Left lung (tissue), 10 donors: ENCODE results near the gene MTX1. TPM values are rescaled to one million over a fixed set of nuclear protein-coding genes. Genes with fewer than 3 reads are reported as not detected.

Experiments used
- ATAC-seq: fragments of 200-7000 bp; cut with Tn5 transposase; one replicate; pipeline ENCODE4 v1.9.1; 2020; ENCODE audit warnings: moderate library complexity
- DNase-seq, 4 donors: peaks; one replicate each; pipeline ENCODE4 v3.0.0-alpha.2; 2013 to 2020
- H3K27ac ChIP-seq, 2 donors: fragments of 200-600 bp; sonication (generic) in 1 of 2; one replicate each; pipeline versions ENCODE4 v1.5.0 to v1.8.0; 2020 to 2021
- H3K27me3 ChIP-seq, 2 donors: fragments of 200-600 bp; sonication (generic) in 1 of 2; one replicate each; pipeline versions ENCODE4 v1.5.0 to v1.8.0; 2020 to 2021
- H3K36me3 ChIP-seq, 2 donors: fragments of 200-600 bp; sonication (generic) in 1 of 2; one replicate each; pipeline versions ENCODE4 v1.5.0 to v1.8.0; 2020 to 2021
- H3K4me1 ChIP-seq, 2 donors: fragments of 200-600 bp; one replicate each; pipeline ENCODE4 v1.8.0; 2021
- H3K4me3 ChIP-seq, 2 donors: fragments of 200-600 bp; sonication (generic) in 1 of 2; one replicate each; pipeline versions ENCODE4 v1.5.0 to v1.8.0; 2020 to 2021; ENCODE audit warnings: mild to moderate bottlenecking in 1 of 2
- H3K9me3 ChIP-seq, 2 donors: fragments of 200-600 bp; sonication (generic) in 1 of 2; one replicate each; pipeline versions ENCODE4 v1.5.0 to v1.8.0; 2020 to 2021
- intact Hi-C, 2 donors: fragments of 100-400 bp; cut with DNase I; formaldehyde crosslinking; loops; one replicate each; pipeline versions ENCODE4 v1.11.2 to v1.14.2; 2022
- polyA plus RNA-seq, 6 donors: library from polyadenylated mRNA; unstranded; fragments of 120-200 nt; gene quantifications; one replicate each; pipeline ENCODE4 v1.2.1, GENCODE V29; 2013; ENCODE audit not compliant: insufficient read length in 6 of 6
- total RNA-seq, 2 donors: library from RNA; stranded (reverse); fragmentation: NEBNext Ultra II Directional; extraction: Animal tissue kit (Norgen Biotek cat#: 25700); gene quantifications; one replicate each; pipeline ENCODE4 v1.2.1, GENCODE V29; 2021
- TF ChIP-seq, protein P1 (sequence below), 2 donors: fragments of 200-600 bp; sonication (generic) in 1 of 2; IDR thresholded peaks; one replicate each; pipeline versions ENCODE4 v1.5.0 to v1.8.0; 2021; ENCODE audit warnings: antibody characterized with exemption in 2 of 2
- donor health status: DM: no; HTN: yes; CAD: no.
- donor health status: DM: no; HTN: no; CAD: no.

The MTX1 gene
- total and polyA plus RNA-seq, 8 donors: 28.6 to 45.5 (median 31.1) TPM

- H3K4me3 ChIP-seq: no peak overlapping the region
- no peak for DNase-seq
- H3K27ac ChIP-seq: peak overlapping the region in 1 of 2 donors; percentile 57
- peaks cover 0 to 44% of the 10 kb centered on the region in 2 donors for H3K36me3 ChIP-seq
- H3K9me3 ChIP-seq: no peaks in the 10 kb centered on the region
- no peaks in the 10 kb centered on the region for H3K27me3 ChIP-seq
- peaks cover 0 to 39% of the 10 kb centered on the region in 2 donors for H3K4me1 ChIP-seq
- intact Hi-C loops: no loop called here
- TF ChIP-seq, protein P1, sequence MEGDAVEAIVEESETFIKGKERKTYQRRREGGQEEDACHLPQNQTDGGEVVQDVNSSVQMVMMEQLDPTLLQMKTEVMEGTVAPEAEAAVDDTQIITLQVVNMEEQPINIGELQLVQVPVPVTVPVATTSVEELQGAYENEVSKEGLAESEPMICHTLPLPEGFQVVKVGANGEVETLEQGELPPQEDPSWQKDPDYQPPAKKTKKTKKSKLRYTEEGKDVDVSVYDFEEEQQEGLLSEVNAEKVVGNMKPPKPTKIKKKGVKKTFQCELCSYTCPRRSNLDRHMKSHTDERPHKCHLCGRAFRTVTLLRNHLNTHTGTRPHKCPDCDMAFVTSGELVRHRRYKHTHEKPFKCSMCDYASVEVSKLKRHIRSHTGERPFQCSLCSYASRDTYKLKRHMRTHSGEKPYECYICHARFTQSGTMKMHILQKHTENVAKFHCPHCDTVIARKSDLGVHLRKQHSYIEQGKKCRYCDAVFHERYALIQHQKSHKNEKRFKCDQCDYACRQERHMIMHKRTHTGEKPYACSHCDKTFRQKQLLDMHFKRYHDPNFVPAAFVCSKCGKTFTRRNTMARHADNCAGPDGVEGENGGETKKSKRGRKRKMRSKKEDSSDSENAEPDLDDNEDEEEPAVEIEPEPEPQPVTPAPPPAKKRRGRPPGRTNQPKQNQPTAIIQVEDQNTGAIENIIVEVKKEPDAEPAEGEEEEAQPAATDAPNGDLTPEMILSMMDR (IDR thresholded peaks at IDR 0.05): no peak
- no peak for ATAC-seq
Measured at GRCh38 chr1:155236451-155236850, 28.0 kb downstream of the MTX1 start.

DNA sequence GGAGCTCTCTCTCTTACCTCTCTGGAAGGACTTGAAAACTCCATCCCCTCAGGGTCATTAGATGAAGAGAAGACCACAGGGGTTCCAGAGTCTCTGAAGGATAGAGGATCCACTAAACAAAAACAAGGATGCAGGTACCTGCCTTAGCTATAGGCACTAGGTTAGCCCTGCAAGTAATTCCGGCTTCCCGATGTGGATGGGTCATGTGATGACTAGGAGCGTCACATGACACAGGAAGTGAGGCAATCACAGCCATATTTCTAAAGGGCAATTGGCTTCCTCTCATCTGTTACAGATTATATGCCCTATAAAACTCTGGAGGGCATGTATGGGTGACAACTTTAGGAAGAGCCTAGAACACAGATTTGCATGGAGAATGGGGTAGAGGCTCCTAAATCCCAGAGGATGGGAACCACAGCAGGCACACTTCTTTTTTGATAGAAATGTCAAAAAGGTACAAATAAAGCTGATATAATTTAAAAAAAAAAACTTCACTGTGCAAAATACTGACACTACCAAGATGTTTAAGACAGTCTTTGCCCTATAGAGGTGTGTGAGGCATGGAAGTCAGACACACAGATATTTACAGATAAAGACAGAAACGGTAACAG, 32.7 kb downstream of the MTX1 start:
- ATAC-seq (peak; percentile 50), DNase-seq (peak in 3 of 4 donors; percentile 69 to 81 (median 76))
- Histone ChIP-seq H3K4me1 (peaks cover 0 to 70% of the 10 kb centered on the region in 2 donors), H3K27ac (peak overlapping the region in 1 of 2 donors; percentile 92), H3K9me3 (no peaks in the 10 kb centered on the region), H3K36me3 (peaks cover 0 to 33% of the 10 kb centered on the region in 2 donors), H3K4me3 (peak overlapping the region; percentile 30 to 49), H3K27me3 (no peaks in the 10 kb centered on the region)
- TF ChIP-seq, protein P1 (IDR thresholded peaks at IDR 0.05): no peak
- intact Hi-C loops: no loop called here

- ATAC-seq: no peak
- Histone ChIP-seq H3K27me3 (no peaks in the 10 kb centered on the region), H3K27ac (peak overlapping the region in 1 of 2 donors; percentile 92), H3K36me3 (peaks cover 0 to 27% of the 10 kb centered on the region in 2 donors), H3K4me3 (no peak overlapping the region), H3K4me1 (peaks cover 0 to 63% of the 10 kb centered on the region in 2 donors), H3K9me3 (no peaks in the 10 kb centered on the region)
- DNase-seq: no peak
- TF ChIP-seq, protein P1 (IDR thresholded peaks at IDR 0.05): peak in 1 of 2 donors; percentile 20
- intact Hi-C loops: no loop called here
Measured at GRCh38 chr1:155241841-155242264, 33.4 kb downstream of the MTX1 start.

DNA sequence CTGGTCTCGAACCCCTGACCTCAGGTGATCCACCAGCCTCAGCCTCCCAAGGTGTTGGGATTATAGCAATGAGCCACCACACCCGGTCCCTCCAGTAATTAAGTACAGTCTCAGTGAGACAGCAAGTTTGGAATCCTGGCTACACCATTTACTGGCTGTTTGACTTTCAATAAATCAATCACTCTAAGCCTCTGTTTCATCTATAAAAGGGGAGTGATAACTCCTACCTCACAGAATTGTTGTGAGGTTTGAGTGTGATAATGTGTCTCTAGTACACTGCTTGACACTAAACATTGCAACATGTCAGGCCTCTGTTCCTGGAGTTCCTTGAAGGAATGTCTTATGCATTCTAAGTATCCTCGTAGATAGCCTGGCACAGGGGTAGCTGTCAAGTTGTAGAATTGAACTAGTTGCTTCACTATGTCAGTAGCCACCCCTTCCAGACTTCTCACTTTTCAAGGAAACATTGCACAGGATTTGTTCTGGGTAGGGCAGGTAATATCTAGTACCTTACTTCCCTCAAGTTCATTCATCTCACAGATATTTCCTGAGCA, 34.4 kb downstream of the MTX1 start:
- peaks cover 0 to 27% of the 10 kb centered on the region in 2 donors for H3K36me3 ChIP-seq
- DNase-seq (no peak), ATAC-seq (no peak)
- H3K4me1 ChIP-seq: peaks cover 0 to 59% of the 10 kb centered on the region in 2 donors
- no peaks in the 10 kb centered on the region for H3K27me3 ChIP-seq
- peak overlapping the region; percentile 92 to 95 for H3K27ac ChIP-seq
- H3K9me3 ChIP-seq: no peaks in the 10 kb centered on the region
- intact Hi-C loops: no loop called here
- TF ChIP-seq, protein P1 (IDR thresholded peaks at IDR 0.05): no peak
- peak overlapping the region in 1 of 2 donors; percentile 53 for H3K4me3 ChIP-seq

DNA sequence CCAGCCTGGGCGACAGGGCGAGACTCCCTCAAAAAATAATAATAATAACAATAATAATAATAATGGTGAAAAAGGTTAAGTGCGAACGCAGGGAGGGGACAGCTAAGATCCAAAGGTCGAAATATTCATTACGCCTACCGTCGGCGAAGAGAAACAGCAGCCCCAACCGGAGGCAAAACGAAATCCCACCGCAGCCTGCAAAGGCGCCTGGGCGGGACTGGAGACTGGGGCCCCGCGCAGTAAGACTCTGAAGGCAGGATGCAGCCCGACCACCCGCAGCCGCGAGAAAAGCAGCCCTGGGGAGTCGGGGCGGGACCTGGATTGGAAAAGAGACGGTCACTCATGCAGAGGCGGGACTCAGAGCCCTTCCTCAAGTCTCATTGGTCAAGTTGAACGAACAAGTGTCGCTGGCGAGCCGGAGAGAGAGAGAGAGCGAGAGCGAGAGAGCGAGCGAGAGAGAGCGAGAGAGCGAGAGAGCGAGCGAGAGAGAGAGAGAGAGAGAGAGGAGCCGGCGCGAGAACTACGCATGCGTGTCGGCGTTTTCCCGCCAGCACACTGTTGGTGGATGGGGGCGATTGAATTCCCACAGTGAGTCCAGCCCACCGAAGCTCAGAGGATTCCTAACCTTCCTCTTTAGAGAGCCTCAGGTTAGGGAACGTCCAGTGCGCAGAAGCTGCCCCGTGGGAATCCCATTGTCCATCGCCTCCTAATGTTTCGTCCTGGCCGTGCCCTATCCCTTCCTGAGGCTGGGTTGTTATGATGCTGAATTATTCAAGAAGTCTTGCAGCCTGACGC, 36.1 kb downstream of the MTX1 start:
- intact Hi-C loops: no loop called here
- peak overlapping the region; percentile 53 to 56 for H3K4me3 ChIP-seq
- DNase-seq (peak; percentile 94 to 98 (median 98)), ATAC-seq (peak; percentile 92)
- no peaks in the 10 kb centered on the region for H3K27me3 ChIP-seq
- H3K27ac ChIP-seq: peak overlapping the region; percentile 92 to 95
- H3K9me3 ChIP-seq: no peaks in the 10 kb centered on the region
- TF ChIP-seq, protein P1 (IDR thresholded peaks at IDR 0.05): peak in 1 of 2 donors; percentile 12
- H3K4me1 ChIP-seq: peaks cover 0 to 51% of the 10 kb centered on the region in 2 donors
- H3K36me3 ChIP-seq: peaks cover 0 to 23% of the 10 kb centered on the region in 2 donors
